Ovary (tissue), 9 donors: ENCODE measurements around the gene PSD2. TPM values are rescaled to one million over a fixed set of nuclear protein-coding genes. Genes with fewer than 3 reads are reported as not detected.

Experiments
- DNase-seq, 5 donors: peaks; one replicate each; pipeline ENCODE4 v3.0.0-alpha.2; 2019 to 2020
- H3K27ac ChIP-seq, 2 donors: fragments of 200-600 bp; one replicate each; pipeline versions ENCODE4 v1.5.1 to v1.8.0; 2019 to 2022
- H3K27me3 ChIP-seq: fragments of 200-600 bp; one replicate; pipeline ENCODE4 v1.8.0; 2022
- H3K36me3 ChIP-seq: fragments of 200-600 bp; sonication (generic); one replicate; pipeline ENCODE4 v1.5.1; 2019
- H3K4me1 ChIP-seq: one replicate; pipeline ENCODE4 v1.8.1; 2013; ENCODE audit warnings: mild to moderate bottlenecking, moderate library complexity; ENCODE audit not compliant: insufficient read depth
- H3K4me3 ChIP-seq: fragments of 200-600 bp; sonication (generic); one replicate; pipeline ENCODE4 v1.5.1; 2017
- H3K9me3 ChIP-seq, 2 donors: fragments of 200-600 bp in 1 of 2; sonication (generic) in 1 of 2; one replicate each; pipeline versions ENCODE4 v1.5.1 to v1.8.1; 2013 to 2019; ENCODE audit warnings: mild to moderate bottlenecking in 1 of 2, moderate library complexity in 1 of 2
- CTCF ChIP-seq, 3 donors: fragments of 450-650 bp in 2 of 3; fragments of 200-600 bp in 1 of 3; IDR thresholded peaks; one replicate each; pipeline versions ENCODE4 v1.5.1 to v1.8.0; 2016 to 2022; ENCODE audit warnings: antibody characterized with exemption in 3 of 3, mild to moderate bottlenecking in 1 of 3
- EP300 ChIP-seq: sonication (generic); formaldehyde crosslinking; IDR thresholded peaks from one replicate; pipeline ENCODE4 v1.6.1; 2017; ENCODE audit warnings: antibody characterized with exemption
- POLR2A ChIP-seq: fragments of 450-650 bp; IDR thresholded peaks from one replicate; pipeline ENCODE4 v1.6.1; 2017; ENCODE audit warnings: antibody characterized with exemption, mild to moderate bottlenecking, moderate library complexity
- WGBS, 3 donors: extraction: QIAGEN DNeasy Blood & Tissue Kit in 1 of 3; methylation state at CpG; one replicate each; pipeline versions ENCODE4 v1.1.5 to v1.1.7; 2013 to 2017; 5-methylcytosine and 5-hydroxymethylcytosine counted together
- intact Hi-C, 4 donors: fragments of 100-400 bp; cut with DNase I; formaldehyde crosslinking; loops; one replicate each; pipeline versions ENCODE4 v1.11.0 to v1.15.1; 2022 to 2023
- polyA plus RNA-seq, 2 donors: library from polyadenylated mRNA; stranded (reverse); fragments of 200-250 nt in 1 of 2; fragments of 350-450 nt in 1 of 2; fragmentation: Illumina TruSeq in 1 of 2; extraction: RNeasy Lipid Tissue Mini Kit (QIAGEN cat#74804) in 1 of 2; gene quantifications; one replicate each; pipeline ENCODE4 v1.2.3, GENCODE V29; 2013 to 2014
- total RNA-seq, 7 donors: library from RNA; depleted of rRNA in 2 of 7; stranded (reverse); fragments of >200 nt in 2 of 7; fragmentation: NEBNext Ultra II Directional in 3 of 7; extraction: Animal tissue kit (Norgen Biotek cat#: 25700) in 3 of 7; gene quantifications; one replicate each; pipeline versions ENCODE4 v1.1.0 to v1.2.4, GENCODE V29; 2016 to 2023
- donor health status: DM: no; HTN: no; CAD: no; lungs with moderate emphysema.
- donor health status: DM: no; HTN: no; CAD: no.
- donor health status: Bipolar disorder and iron deficiency.
- donor health status: DM: yes; HTN: yes; CAD: no.
- donor health status: DM: no; HTN: no; CAD: no.
- donor health status: DM: yes; HTN: yes; CAD: no.

Gene PSD2
- total and polyA plus RNA-seq, 9 donors: 0.05 to 0.37 (median 0.12) TPM; not detected in 2

GRCh38 chr5:139809331-139809810, 13.8 kb downstream of the PSD2 start:
- Histone ChIP-seq H3K27ac (no peak overlapping the region), H3K4me3 (no peak overlapping the region), H3K4me1 (no peaks in the 10 kb centered on the region), H3K36me3 (no peaks in the 10 kb centered on the region), H3K9me3 (no peaks in the 10 kb centered on the region), H3K27me3 (no peaks in the 10 kb centered on the region)
- intact Hi-C loops: no loop called here
- TF ChIP-seq POLR2A (no peak), EP300 (no peak), CTCF (IDR thresholded peaks at IDR 0.05) (no peak)
- peak in 1 of 5 donors; percentile 10 for DNase-seq
- WGBS, 3 donors: 93% methylated on average over 10 to 11 of the region's 11 CpGs

- H3K4me1 ChIP-seq: no peaks in the 10 kb centered on the region
- H3K27me3 ChIP-seq: no peaks in the 10 kb centered on the region
- TF ChIP-seq EP300: no peak
- no peak for TF ChIP-seq POLR2A
- TF ChIP-seq CTCF (IDR thresholded peaks at IDR 0.05): no peak
- DNase-seq: peak in 1 of 5 donors; percentile 6
- intact Hi-C loops: no loop called here
- no peaks in the 10 kb centered on the region for H3K36me3 ChIP-seq
- no peak overlapping the region for H3K4me3 ChIP-seq
- WGBS, 3 donors: 90 to 93% (median 90%) methylated on average over 8 of the region's 8 CpGs
- no peaks in the 10 kb centered on the region for H3K9me3 ChIP-seq
- no peak overlapping the region for H3K27ac ChIP-seq
Measured at GRCh38 chr5:139810341-139811273, 15.0 kb downstream of the PSD2 start.

- Histone ChIP-seq H3K36me3 (no peaks in the 10 kb centered on the region), H3K4me1 (no peaks in the 10 kb centered on the region), H3K27me3 (no peaks in the 10 kb centered on the region), H3K9me3 (no peaks in the 10 kb centered on the region), H3K27ac (no peak overlapping the region), H3K4me3 (no peak overlapping the region)
- TF ChIP-seq CTCF (IDR thresholded peaks at IDR 0.05) (no peak), EP300 (no peak), POLR2A (no peak)
- intact Hi-C loops: no loop called here
- WGBS, 3 donors: 45 to 46% (median 46%) methylated on average over 2 of the region's 2 CpGs
- no peak for DNase-seq
Measured at GRCh38 chr5:139811274-139811607, 15.6 kb downstream of the PSD2 start.

- WGBS, 3 donors: 80 to 82% (median 82%) methylated on average over 5 of the region's 5 CpGs
- TF ChIP-seq POLR2A (no peak), EP300 (no peak), CTCF (IDR thresholded peaks at IDR 0.05) (no peak)
Measured at GRCh38 chr5:139812323-139812722, 16.7 kb downstream of the PSD2 start.

More at GRCh38 chr5:139812323-139812722, 16.7 kb downstream of the PSD2 start:
- H3K9me3 ChIP-seq: no peaks in the 10 kb centered on the region
- no peaks in the 10 kb centered on the region for H3K27me3 ChIP-seq
- H3K36me3 ChIP-seq: no peaks in the 10 kb centered on the region
- no peak overlapping the region for H3K4me3 ChIP-seq
- H3K4me1 ChIP-seq: no peaks in the 10 kb centered on the region
- intact Hi-C loops: no loop called here
- DNase-seq: no peak
- no peak overlapping the region for H3K27ac ChIP-seq
